Endothelial cell of umbilical vein (primary cell): Measurements from ENCODE around the gene FGL2.

Source experiments
- EZH2 ChIP-seq: IDR thresholded peaks from 2 replicates; pipeline ENCODE4 v1.6.1; 2012; ENCODE audit warnings: borderline replicate concordance, low read depth, mild to moderate bottlenecking, moderate library complexity, low read length, inconsistent platforms; ENCODE audit not compliant: severe bottlenecking
- MYC ChIP-seq: IDR thresholded peaks from one replicate; pipeline ENCODE4 v1.6.1; 2011; ENCODE audit warnings: mild to moderate bottlenecking, low read depth, low read length
- POLR2A ChIP-seq: IDR thresholded peaks from 2 replicates; pipeline ENCODE4 v1.6.1; 2012; ENCODE audit warnings: low read depth, mild to moderate bottlenecking, control low read depth, low read length
- POLR2AphosphoS5 ChIP-seq: IDR thresholded peaks from 2 replicates; pipeline ENCODE4 v1.6.1; 2012; ENCODE audit warnings: low read depth, mild to moderate bottlenecking, control low read depth, low read length, moderate library complexity; ENCODE audit not compliant: insufficient read depth
- TF ChIP-seq, protein P1 (sequence below), 2 donors: IDR thresholded peaks; 1 replicate in 1 of 2; 2 replicates in 1 of 2; pipeline ENCODE4 v1.5.1; 2011; ENCODE audit warnings: low read length in 2 of 2, mild to moderate bottlenecking in 2 of 2, moderate library complexity in 2 of 2, control low read depth in 1 of 2, inconsistent platforms in 1 of 2, low read depth in 1 of 2; ENCODE audit not compliant: insufficient read depth in 1 of 2; ENCODE audit errors: extremely low read depth in 1 of 2
- TF ChIP-seq, protein P2 (sequence below): IDR thresholded peaks from 2 replicates; pipeline ENCODE4 v1.6.1; 2011; ENCODE audit not compliant: insufficient read depth, insufficient read length

DNA sequence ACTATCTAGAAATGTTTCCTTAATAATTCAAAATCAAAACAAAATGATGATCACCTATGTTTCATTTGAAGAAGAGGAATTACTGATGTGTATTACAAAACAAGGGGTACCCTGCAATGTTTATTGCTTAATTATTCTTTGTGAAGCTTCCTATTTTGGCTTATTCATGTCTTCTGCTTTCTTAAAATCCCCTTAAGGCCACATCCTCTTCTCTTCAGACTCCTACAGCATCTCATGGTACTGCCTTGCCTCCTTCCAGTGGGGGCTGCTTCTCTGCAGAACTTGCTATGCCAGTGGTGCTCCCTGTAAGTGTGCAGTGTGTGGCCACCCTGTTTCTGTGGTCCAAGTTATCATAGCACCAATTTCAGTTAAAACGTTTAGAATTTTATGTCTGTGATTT is 42.2 kb downstream of the FGL2 start:
- TF ChIP-seq, protein P1, sequence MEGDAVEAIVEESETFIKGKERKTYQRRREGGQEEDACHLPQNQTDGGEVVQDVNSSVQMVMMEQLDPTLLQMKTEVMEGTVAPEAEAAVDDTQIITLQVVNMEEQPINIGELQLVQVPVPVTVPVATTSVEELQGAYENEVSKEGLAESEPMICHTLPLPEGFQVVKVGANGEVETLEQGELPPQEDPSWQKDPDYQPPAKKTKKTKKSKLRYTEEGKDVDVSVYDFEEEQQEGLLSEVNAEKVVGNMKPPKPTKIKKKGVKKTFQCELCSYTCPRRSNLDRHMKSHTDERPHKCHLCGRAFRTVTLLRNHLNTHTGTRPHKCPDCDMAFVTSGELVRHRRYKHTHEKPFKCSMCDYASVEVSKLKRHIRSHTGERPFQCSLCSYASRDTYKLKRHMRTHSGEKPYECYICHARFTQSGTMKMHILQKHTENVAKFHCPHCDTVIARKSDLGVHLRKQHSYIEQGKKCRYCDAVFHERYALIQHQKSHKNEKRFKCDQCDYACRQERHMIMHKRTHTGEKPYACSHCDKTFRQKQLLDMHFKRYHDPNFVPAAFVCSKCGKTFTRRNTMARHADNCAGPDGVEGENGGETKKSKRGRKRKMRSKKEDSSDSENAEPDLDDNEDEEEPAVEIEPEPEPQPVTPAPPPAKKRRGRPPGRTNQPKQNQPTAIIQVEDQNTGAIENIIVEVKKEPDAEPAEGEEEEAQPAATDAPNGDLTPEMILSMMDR (IDR thresholded peaks at IDR 0.05; ENCODE audit: extremely low read depth in 1 of 2, insufficient read depth in 1 of 2, low read depth in 1 of 2, low read length in 2 of 2), result no peak
- TF ChIP-seq POLR2A, result no peak
- no peak for TF ChIP-seq POLR2AphosphoS5
- TF ChIP-seq, protein P2, sequence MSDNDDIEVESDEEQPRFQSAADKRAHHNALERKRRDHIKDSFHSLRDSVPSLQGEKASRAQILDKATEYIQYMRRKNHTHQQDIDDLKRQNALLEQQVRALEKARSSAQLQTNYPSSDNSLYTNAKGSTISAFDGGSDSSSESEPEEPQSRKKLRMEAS, result no peak
- TF ChIP-seq EZH2, result no peak
- TF ChIP-seq MYC, result no peak
